ENCODE results near the gene KAZN. TPM values are rescaled to one million over a fixed set of nuclear protein-coding genes. Genes with fewer than 3 reads are reported as not detected.

Gene KAZN
- total RNA-seq, 1 donor from 2014 or later = 33.9 TPM

GRCh38 chr1:14922942-14923726, 324.6 kb downstream of the KAZN start:
- ATAC-seq = no peak

- peak; percentile 73 for ATAC-seq
These were observed 325.4 kb downstream of the KAZN start for GRCh38 chr1:14923727-14924452.

- ATAC-seq = peak; percentile 57
These were observed 326.2 kb downstream of the KAZN start for GRCh38 chr1:14924455-14925331.

- no peak for ATAC-seq
These were observed 327.1 kb downstream of the KAZN start for GRCh38 chr1:14925336-14926136.

- no peak for ATAC-seq
These were observed 327.7 kb downstream of the KAZN start for GRCh38 chr1:14926229-14926628.

- ATAC-seq = no peak
These were observed 328.5 kb downstream of the KAZN start for GRCh38 chr1:14926818-14927575.

GRCh38 chr1:14928412-14928811, 329.9 kb downstream of the KAZN start:
- no peak for ATAC-seq

GRCh38 chr1:14928886-14929546, 330.5 kb downstream of the KAZN start:
- ATAC-seq = no peak

GRCh38 chr1:14929547-14930246, 331.2 kb downstream of the KAZN start:
- peak; percentile 71 for ATAC-seq

- ATAC-seq = no peak
These were observed 331.9 kb downstream of the KAZN start for GRCh38 chr1:14930247-14930965.

- ATAC-seq = no peak
These were observed 333.7 kb downstream of the KAZN start for GRCh38 chr1:14932034-14932638.

GRCh38 chr1:14934867-14935266, 336.4 kb downstream of the KAZN start:
- ATAC-seq = no peak

GRCh38 chr1:14936815-14937214, 338.3 kb downstream of the KAZN start:
- no peak for ATAC-seq

GRCh38 chr1:14937288-14937949, 338.9 kb downstream of the KAZN start:
- ATAC-seq = no peak

GRCh38 chr1:14939527-14940284, 341.2 kb downstream of the KAZN start:
- ATAC-seq = peak; percentile 71

GRCh38 chr1:14940285-14940870, 341.9 kb downstream of the KAZN start:
- ATAC-seq = no peak

GRCh38 chr1:14941864-14942263, 343.4 kb downstream of the KAZN start:
- no peak for ATAC-seq
